Measurements from ENCODE around the gene FGFR4. TPM values are rescaled to one million over a fixed set of nuclear protein-coding genes. Genes with fewer than 3 reads are reported as not detected.

FGFR4 gene
- total RNA-seq, 4 donors from 2014 or later, result 0.13 to 8.0 (median 1.1) TPM

- 84 to 92% methylated on average over 3 of the region's 3 CpGs for WGBS, 2 donors
Measured at GRCh38 chr5:177091232-177091631, 4.5 kb downstream of the FGFR4 start.

GRCh38 chr5:177092178-177093081 is 5.7 kb downstream of the FGFR4 start:
- TF ChIP-seq POLR2A (IDR thresholded peaks at IDR 0.05) (no peak), CTCF (IDR thresholded peaks at IDR 0.05) (no peak)
- no peak overlapping the region for H3K4me3 ChIP-seq (ENCODE audit: low read depth, poor library complexity, severe bottlenecking)
- DNase-seq (ENCODE audit: low spot score in 2 of 2), result no peak
- intact Hi-C loops (cut with DNase I; ENCODE audit: low total_unique reads), result no loop called here
- WGBS, 2 donors, result 84 to 87% methylated on average over 19 of the region's 32 CpGs

More at GRCh38 chr5:177091232-177091631, 4.5 kb downstream of the FGFR4 start:
- TF ChIP-seq POLR2A (IDR thresholded peaks at IDR 0.05), result no peak
- no peak for TF ChIP-seq CTCF (IDR thresholded peaks at IDR 0.05)
- no peak for DNase-seq (ENCODE audit: low spot score in 2 of 2)
- H3K4me3 ChIP-seq (ENCODE audit: low read depth, poor library complexity, severe bottlenecking), result no peak overlapping the region
- intact Hi-C loops (cut with DNase I; ENCODE audit: low total_unique reads), result no loop called here

- intact Hi-C loops (cut with DNase I; ENCODE audit: low total_unique reads), result no loop called here
- DNase-seq (ENCODE audit: low spot score in 2 of 2), result no peak
- TF ChIP-seq CTCF (IDR thresholded peaks at IDR 0.05) (no peak), POLR2A (IDR thresholded peaks at IDR 0.05) (no peak)
- WGBS, 2 donors, result 91 to 92% methylated on average over 29 to 40 of the region's 40 CpGs
- H3K4me3 ChIP-seq (ENCODE audit: low read depth, poor library complexity, severe bottlenecking), result no peak overlapping the region
Measured at GRCh38 chr5:177093082-177093712, 6.5 kb downstream of the FGFR4 start.

- TF ChIP-seq POLR2A (IDR thresholded peaks at IDR 0.05), result no peak
- no peak for TF ChIP-seq CTCF (IDR thresholded peaks at IDR 0.05)
- no peak for DNase-seq (ENCODE audit: low spot score in 2 of 2)
- intact Hi-C loops (cut with DNase I; ENCODE audit: low total_unique reads), result no loop called here
- 95 to 96% methylated on average over 6 of the region's 6 CpGs for WGBS, 2 donors
- H3K4me3 ChIP-seq (ENCODE audit: low read depth, poor library complexity, severe bottlenecking), result no peak overlapping the region
Measured at GRCh38 chr5:177093803-177094202, 7.1 kb downstream of the FGFR4 start.

- DNase-seq (ENCODE audit: low spot score in 2 of 2), result no peak
- WGBS, 2 donors, result 64 to 81% methylated on average over 10 to 12 of the region's 12 CpGs
- no peak overlapping the region for H3K4me3 ChIP-seq (ENCODE audit: low read depth, poor library complexity, severe bottlenecking)
- TF ChIP-seq CTCF (IDR thresholded peaks at IDR 0.05) (no peak), POLR2A (IDR thresholded peaks at IDR 0.05) (no peak)
- intact Hi-C loops (cut with DNase I; ENCODE audit: low total_unique reads), result no loop called here
Measured at GRCh38 chr5:177094224-177095087, 7.7 kb downstream of the FGFR4 start.

All from lower leg skin (tissue), 4 donors.